ENCODE data around the gene LGALS12.

The LGALS12 gene

DNA sequence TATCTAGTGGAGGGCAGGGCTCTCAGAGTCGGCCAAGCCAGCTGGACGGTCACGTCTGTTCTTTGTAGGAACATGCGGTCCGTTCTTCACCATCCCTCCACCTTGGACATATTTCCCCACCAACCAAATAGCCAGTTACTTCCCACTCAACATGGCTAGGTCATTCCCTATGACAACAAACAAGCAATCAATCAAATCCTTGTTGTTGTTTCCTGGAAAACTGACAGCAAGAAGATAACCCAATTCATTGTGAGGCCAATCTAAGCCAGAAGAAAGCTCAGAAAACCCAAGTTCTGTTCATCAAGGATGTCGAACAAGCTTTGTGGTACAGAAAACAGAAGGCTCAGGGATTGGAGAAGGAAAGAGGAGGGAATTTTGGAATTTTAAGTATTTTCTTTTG is 25.8 kb upstream of the LGALS12 start:
- no peak overlapping the region for H3K27ac ChIP-seq
- no peak overlapping the region for H3K4me3 ChIP-seq
- no peak for DNase-seq (ENCODE audit: low spot score)
- TF ChIP-seq, protein P1, sequence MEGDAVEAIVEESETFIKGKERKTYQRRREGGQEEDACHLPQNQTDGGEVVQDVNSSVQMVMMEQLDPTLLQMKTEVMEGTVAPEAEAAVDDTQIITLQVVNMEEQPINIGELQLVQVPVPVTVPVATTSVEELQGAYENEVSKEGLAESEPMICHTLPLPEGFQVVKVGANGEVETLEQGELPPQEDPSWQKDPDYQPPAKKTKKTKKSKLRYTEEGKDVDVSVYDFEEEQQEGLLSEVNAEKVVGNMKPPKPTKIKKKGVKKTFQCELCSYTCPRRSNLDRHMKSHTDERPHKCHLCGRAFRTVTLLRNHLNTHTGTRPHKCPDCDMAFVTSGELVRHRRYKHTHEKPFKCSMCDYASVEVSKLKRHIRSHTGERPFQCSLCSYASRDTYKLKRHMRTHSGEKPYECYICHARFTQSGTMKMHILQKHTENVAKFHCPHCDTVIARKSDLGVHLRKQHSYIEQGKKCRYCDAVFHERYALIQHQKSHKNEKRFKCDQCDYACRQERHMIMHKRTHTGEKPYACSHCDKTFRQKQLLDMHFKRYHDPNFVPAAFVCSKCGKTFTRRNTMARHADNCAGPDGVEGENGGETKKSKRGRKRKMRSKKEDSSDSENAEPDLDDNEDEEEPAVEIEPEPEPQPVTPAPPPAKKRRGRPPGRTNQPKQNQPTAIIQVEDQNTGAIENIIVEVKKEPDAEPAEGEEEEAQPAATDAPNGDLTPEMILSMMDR (IDR thresholded peaks at IDR 0.05): no peak

DNA sequence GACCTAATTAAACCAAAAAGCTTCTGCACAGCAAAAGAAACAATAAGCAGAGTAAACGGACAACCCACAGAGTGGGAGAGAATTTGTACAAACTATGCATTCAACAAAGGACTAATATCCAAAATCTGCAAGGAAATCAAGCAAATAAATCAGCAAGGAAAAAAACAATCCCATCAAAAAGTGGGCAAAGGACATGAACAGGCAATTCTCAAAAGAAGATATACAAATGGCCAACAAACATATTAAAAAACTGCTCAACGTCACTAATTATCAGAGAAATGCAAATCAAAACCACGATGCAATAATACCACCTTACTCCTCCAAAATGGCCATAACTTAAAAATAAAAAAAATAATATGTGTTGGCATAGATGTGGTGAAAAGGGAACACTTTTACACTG is 20.1 kb upstream of the LGALS12 start:
- H3K27ac ChIP-seq: no peak overlapping the region
- TF ChIP-seq, protein P1 (IDR thresholded peaks at IDR 0.05): no peak
- DNase-seq (ENCODE audit: low spot score): no peak
- no peak overlapping the region for H3K4me3 ChIP-seq

DNA sequence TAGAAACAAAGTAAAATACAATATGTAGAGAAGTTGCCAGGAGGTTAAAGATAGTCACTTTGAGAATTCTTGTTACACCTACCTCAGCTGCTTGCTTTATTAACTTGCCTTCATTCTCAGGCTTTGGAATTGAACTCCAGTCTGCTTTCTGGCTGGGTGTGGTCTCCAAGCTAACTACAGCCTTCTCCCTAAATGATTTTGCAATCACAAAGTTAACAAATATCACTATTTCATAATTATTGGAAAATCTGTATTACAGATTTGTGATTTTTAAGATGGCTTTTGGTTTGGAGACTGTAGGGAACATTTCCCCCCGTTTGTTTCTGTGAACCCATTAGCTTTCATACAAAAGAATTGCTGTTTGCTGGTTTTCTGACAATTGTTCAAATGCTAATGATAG is 17.1 kb upstream of the LGALS12 start:
- no peak overlapping the region for H3K27ac ChIP-seq
- TF ChIP-seq, protein P1 (IDR thresholded peaks at IDR 0.05): no peak
- no peak for DNase-seq (ENCODE audit: low spot score)
- H3K4me3 ChIP-seq: no peak overlapping the region

DNA sequence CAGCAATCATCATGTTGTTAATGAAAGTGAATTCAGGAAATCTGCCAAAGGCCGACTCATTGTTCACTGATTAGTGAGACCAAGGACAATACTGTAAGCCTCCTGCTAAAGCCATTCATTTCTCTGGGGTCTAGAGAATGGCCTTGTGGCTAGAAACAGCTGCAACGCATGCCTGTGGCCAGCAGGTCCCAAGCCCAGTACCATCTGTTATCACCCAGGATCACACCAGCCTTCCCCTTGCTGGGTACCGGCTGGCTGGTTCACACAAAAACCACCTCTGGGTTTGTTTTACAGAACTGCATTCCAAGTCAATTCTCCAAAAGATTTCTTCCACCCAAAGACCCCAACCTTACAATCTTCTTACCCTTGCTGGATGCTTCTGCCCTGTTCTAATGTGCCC is 16.0 kb upstream of the LGALS12 start:
- peak overlapping the region in 1 of 2 donors; percentile 56 for H3K27ac ChIP-seq
- TF ChIP-seq, protein P1 (IDR thresholded peaks at IDR 0.05): no peak
- H3K4me3 ChIP-seq: peak overlapping the region; percentile 71
- no peak for DNase-seq (ENCODE audit: low spot score)

DNA sequence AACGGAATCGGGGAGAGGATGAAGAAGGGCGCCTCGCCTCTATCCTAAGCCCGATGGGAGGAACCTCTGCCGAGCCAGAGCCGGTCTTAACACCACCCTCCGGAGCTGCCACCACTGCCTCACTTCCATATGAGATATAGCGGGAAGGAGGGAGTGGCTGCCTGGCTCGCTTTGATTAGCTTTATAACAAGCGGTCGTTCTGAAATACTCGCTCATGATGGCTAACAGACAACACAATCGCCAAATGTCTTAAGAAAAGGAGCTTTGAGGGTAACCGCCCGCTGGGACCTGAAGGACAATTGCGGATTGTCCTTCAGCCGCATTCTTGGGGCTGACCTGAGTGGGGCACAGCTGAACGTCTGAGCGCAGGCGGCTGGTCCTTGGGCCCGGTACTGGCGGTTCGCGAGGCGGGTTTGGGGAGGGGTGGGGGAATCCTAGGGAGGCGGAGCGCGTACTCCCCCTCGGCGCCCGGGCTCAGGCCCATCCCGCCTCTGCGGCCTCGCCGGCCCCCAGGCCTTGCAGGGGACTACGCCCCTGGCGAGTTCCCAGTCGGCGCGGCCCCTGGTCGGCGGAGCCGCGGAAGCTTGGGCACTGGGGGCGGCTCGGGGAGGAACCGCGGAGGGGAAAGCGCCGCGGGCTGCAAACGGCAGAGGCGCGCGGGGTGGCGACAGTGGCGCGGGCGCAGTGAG is 15.2 kb upstream of the LGALS12 start, which contains the start of gene PLAAT5:
PLAAT5 (minus strand) TSS at position 617 of the 689 bp plus-strand sequence; CDS start at position 484, 133 bp downstream.
- no peak for DNase-seq (ENCODE audit: low spot score)
- peak within 1 kb of the TSS in 1 of 2 donors; percentile 56 for H3K27ac ChIP-seq
- TF ChIP-seq, protein P1 (IDR thresholded peaks at IDR 0.05): no peak
- peak within 1 kb of the TSS; percentile 71 for H3K4me3 ChIP-seq

DNA sequence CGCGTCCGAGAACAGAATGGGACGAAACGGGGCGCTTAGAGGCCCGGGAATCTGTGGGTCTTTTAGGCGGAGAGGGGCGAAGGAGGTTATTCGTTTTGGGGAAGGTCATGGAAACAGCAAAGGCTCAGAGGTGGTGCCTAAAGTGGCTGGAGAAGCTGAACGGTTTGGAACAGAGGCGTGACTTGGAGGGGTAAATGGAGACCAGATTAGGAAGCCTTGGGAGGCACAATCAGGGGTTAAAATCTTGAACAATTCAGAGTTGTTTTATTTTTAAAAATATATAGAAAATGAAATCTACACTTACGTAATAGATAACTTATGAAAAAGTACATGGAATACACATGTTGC is 14.7 kb upstream of the LGALS12 start:
- peak overlapping the region; percentile 71 for H3K4me3 ChIP-seq
- DNase-seq (ENCODE audit: low spot score): no peak
- TF ChIP-seq, protein P1 (IDR thresholded peaks at IDR 0.05): no peak
- H3K27ac ChIP-seq: peak overlapping the region in 1 of 2 donors; percentile 56

DNA sequence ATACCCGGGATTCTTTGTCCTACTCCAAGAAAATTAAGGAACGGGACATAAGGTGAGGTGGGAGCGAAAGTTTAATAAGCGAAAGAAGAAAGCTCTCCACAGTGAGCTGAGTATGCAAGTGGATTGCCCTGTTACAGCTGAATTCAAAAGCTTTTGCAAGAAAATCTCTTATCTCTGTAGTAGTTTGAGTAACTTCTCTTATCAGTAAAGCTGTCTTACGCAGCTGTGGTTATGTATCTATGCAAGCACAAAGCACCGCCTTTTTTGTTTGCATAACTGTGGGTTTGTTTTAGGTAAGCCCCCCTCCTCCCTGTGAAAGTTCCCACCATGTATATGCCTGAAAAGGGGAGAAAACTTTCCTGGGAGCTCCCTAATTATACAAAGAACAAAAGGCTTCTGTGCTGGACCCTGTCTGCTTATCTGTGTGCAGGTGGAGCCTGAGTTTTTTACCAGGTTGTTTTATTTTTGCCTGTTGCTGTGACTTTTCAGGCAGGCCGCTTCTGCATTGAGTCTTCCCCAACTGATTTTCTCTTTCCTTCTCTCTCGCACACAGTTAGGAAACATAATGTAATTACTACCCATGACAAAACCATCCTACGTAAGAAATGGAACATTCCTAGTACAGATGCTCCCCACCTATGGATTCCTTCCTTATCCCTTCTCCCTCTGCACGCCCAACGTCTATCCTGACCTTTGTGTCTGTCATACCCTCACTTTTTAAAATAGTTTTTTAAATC is 14.1 kb upstream of the LGALS12 start:
- H3K27ac ChIP-seq: no peak overlapping the region
- TF ChIP-seq, protein P1 (IDR thresholded peaks at IDR 0.05): no peak
- DNase-seq (ENCODE audit: low spot score): no peak
- H3K4me3 ChIP-seq: peak overlapping the region; percentile 71
